Neural crest cell (in vitro differentiated cells): ENCODE measurements around the gene SPATS1. TPM values are rescaled to one million over a fixed set of nuclear protein-coding genes. Genes with fewer than 3 reads are reported as not detected.

ENCODE experiments used
- DNase-seq: peaks from one replicate; pipeline ENCODE4 v3.0.0; 2021; ENCODE audit warnings: low read depth, mixed read lengths, low spot score
- H3K27ac Mint-ChIP-seq: one replicate; pipeline ENCODE4 v1.8.0; 2021; ENCODE audit warnings: mild to moderate bottlenecking, mixed read lengths; ENCODE audit not compliant: unreplicated experiment
- H3K27me3 Mint-ChIP-seq: 2 replicates; pipeline ENCODE4 v1.8.0; 2021; ENCODE audit warnings: low read depth, mild to moderate bottlenecking, mixed read lengths
- H3K36me3 Mint-ChIP-seq: 2 replicates; pipeline ENCODE4 v1.8.0; 2021; ENCODE audit warnings: low read depth, mild to moderate bottlenecking, mixed read lengths
- H3K4me1 Mint-ChIP-seq: 2 replicates; pipeline ENCODE4 v1.8.0; 2021; ENCODE audit warnings: mixed read lengths
- H3K4me3 Mint-ChIP-seq: one replicate; pipeline ENCODE4 v1.8.0; 2021; ENCODE audit warnings: mild to moderate bottlenecking, mixed read lengths
- H3K9me3 Mint-ChIP-seq: 2 replicates; pipeline ENCODE4 v1.8.0; 2021; ENCODE audit warnings: mixed read lengths
- CTCF ChIP-seq: fragments of 200-600 bp; sonication (generic); conservative IDR thresholded peaks from 2 replicates; pipeline ENCODE4 v1.5.0; 2021; ENCODE audit warnings: antibody characterized with exemption, mild to moderate bottlenecking
- total RNA-seq: library from RNA; stranded (reverse); gene quantifications from 2 replicates; pipeline ENCODE4 v1.2.1, GENCODE V29; 2021

SPATS1 gene
- total RNA-seq, 1 donor from 2014 or later, result not detected

GRCh38 chr6:44298055-44298803 lies 44.2 kb upstream of the SPATS1 start:
- H3K27me3 Mint-ChIP-seq, result peaks cover 55% of the 10 kb centered on the region

GRCh38 chr6:44298864-44299263 lies 43.6 kb upstream of the SPATS1 start:
- TF ChIP-seq CTCF, result no peak
- peak overlapping the region; percentile 81 for H3K4me3 Mint-ChIP-seq
- no peaks in the 10 kb centered on the region for H3K9me3 Mint-ChIP-seq
- H3K36me3 Mint-ChIP-seq, result peaks cover 12% of the 10 kb centered on the region
- H3K4me1 Mint-ChIP-seq, result peaks cover 20% of the 10 kb centered on the region
- peaks cover 49% of the 10 kb centered on the region for H3K27me3 Mint-ChIP-seq
- no peak for DNase-seq
- no peak overlapping the region for H3K27ac Mint-ChIP-seq

More at GRCh38 chr6:44298055-44298803, 44.2 kb upstream of the SPATS1 start:
- no peak for DNase-seq
- H3K4me3 Mint-ChIP-seq, result peak overlapping the region; percentile 81
- no peak for TF ChIP-seq CTCF
- no peaks in the 10 kb centered on the region for H3K9me3 Mint-ChIP-seq
- peak overlapping the region; percentile 12 for H3K27ac Mint-ChIP-seq
- H3K36me3 Mint-ChIP-seq, result peaks cover 12% of the 10 kb centered on the region
- H3K4me1 Mint-ChIP-seq, result peaks cover 20% of the 10 kb centered on the region

- Mint-ChIP-seq H3K4me3 (no peak overlapping the region), H3K4me1 (peaks cover 20% of the 10 kb centered on the region), H3K27me3 (peaks cover 36% of the 10 kb centered on the region), H3K27ac (no peak overlapping the region), H3K36me3 (peaks cover 12% of the 10 kb centered on the region), H3K9me3 (no peaks in the 10 kb centered on the region)
- no peak for DNase-seq
- TF ChIP-seq CTCF, result no peak
Observed at GRCh38 chr6:44300292-44300823, 42.1 kb upstream of the SPATS1 start.

- no peak overlapping the region for H3K4me3 Mint-ChIP-seq
- no peak for DNase-seq
- no peak for TF ChIP-seq CTCF
- no peak overlapping the region for H3K27ac Mint-ChIP-seq
- H3K4me1 Mint-ChIP-seq, result peaks cover 20% of the 10 kb centered on the region
- H3K9me3 Mint-ChIP-seq, result no peaks in the 10 kb centered on the region
- H3K27me3 Mint-ChIP-seq, result peaks cover 30% of the 10 kb centered on the region
- H3K36me3 Mint-ChIP-seq, result peaks cover 14% of the 10 kb centered on the region
Observed at GRCh38 chr6:44301106-44301505, 41.3 kb upstream of the SPATS1 start.

GRCh38 chr6:44301782-44302564 lies 40.5 kb upstream of the SPATS1 start:
- no peak overlapping the region for H3K4me3 Mint-ChIP-seq
- no peak for TF ChIP-seq CTCF
- H3K4me1 Mint-ChIP-seq, result peaks cover 15% of the 10 kb centered on the region
- DNase-seq, result no peak
- no peaks in the 10 kb centered on the region for H3K9me3 Mint-ChIP-seq
- peaks cover 21% of the 10 kb centered on the region for H3K27me3 Mint-ChIP-seq
- H3K27ac Mint-ChIP-seq, result no peak overlapping the region
- H3K36me3 Mint-ChIP-seq, result peaks cover 14% of the 10 kb centered on the region
